HFFc6 (cell line): Measurements from ENCODE around the gene RCVRN. TPM values are rescaled to one million over a fixed set of nuclear protein-coding genes. Genes with fewer than 3 reads are reported as not detected.

Experiments
- DNase-seq: peaks from one replicate; pipeline ENCODE4 v3.0.0-alpha.2; 2018
- H3K27ac Mint-ChIP-seq: 2 replicates; pipeline ENCODE4 v1.8.0; 2020; ENCODE audit warnings: mild to moderate bottlenecking, mixed read lengths
- H3K27me3 Mint-ChIP-seq: 2 replicates; pipeline ENCODE4 v1.8.0; 2021; ENCODE audit warnings: mild to moderate bottlenecking, moderate library complexity, mixed read lengths; ENCODE audit not compliant: insufficient read depth
- H3K36me3 Mint-ChIP-seq: 2 replicates; pipeline ENCODE4 v1.8.0; 2021; ENCODE audit warnings: low read depth, mixed read lengths
- H3K4me1 Mint-ChIP-seq: 2 replicates; pipeline ENCODE4 v1.8.0; 2020; ENCODE audit warnings: low read depth, mixed read lengths
- H3K4me3 Mint-ChIP-seq: 2 replicates; pipeline ENCODE4 v1.8.0; 2020; ENCODE audit warnings: mild to moderate bottlenecking, moderate library complexity, mixed read lengths
- H3K9me3 Mint-ChIP-seq: 2 replicates; pipeline ENCODE4 v1.8.0; 2020; ENCODE audit warnings: mild to moderate bottlenecking, mixed read lengths
- CTCF ChIP-seq: fragments of 200-600 bp; sonication (generic); IDR thresholded peaks from 2 replicates; pipeline ENCODE4 v1.5.0; 2021; ENCODE audit warnings: antibody characterized with exemption, mild to moderate bottlenecking
- total RNA-seq, 6 experiments: library from RNA; stranded (reverse); fragmentation: NEBNext Ultra II Directional; extraction: Animal tissue kit (Norgen Biotek cat#: 25700); gene quantifications; 2 replicates in 1 of 6; 3 replicates in 5 of 6; pipeline ENCODE4 v1.2.3, GENCODE V29; 2021

RCVRN gene
- total RNA-seq, 6 experiments from 2014 or later: not detected

- H3K4me3 Mint-ChIP-seq: no peak overlapping the region
- H3K27ac Mint-ChIP-seq: no peak overlapping the region
- no peak for TF ChIP-seq CTCF
- no peak for DNase-seq
- no peaks in the 10 kb centered on the region for H3K36me3 Mint-ChIP-seq
- H3K4me1 Mint-ChIP-seq: no peaks in the 10 kb centered on the region; the same call in 1 of the 2 replicates
- peaks cover 16% of the 10 kb centered on the region for H3K27me3 Mint-ChIP-seq
- no peaks in the 10 kb centered on the region; the same call in 1 of the 2 replicates for H3K9me3 Mint-ChIP-seq
These were observed 3.0 kb upstream of the RCVRN start for GRCh38 chr17:9907883-9908648.

- DNase-seq: no peak
- Mint-ChIP-seq H3K4me3 (no peak overlapping the region), H3K27ac (no peak overlapping the region), H3K36me3 (no peaks in the 10 kb centered on the region), H3K9me3 (no peaks in the 10 kb centered on the region; the same call in 1 of the 2 replicates), H3K4me1 (peaks cover 5% of the 10 kb centered on the region; the same call in 1 of the 2 replicates), H3K27me3 (peaks cover 12% of the 10 kb centered on the region)
- TF ChIP-seq CTCF: no peak
These were observed 2.1 kb upstream of the RCVRN start for GRCh38 chr17:9907131-9907530.

GRCh38 chr17:9906616-9907015, 1.5 kb upstream of the RCVRN start:
- Mint-ChIP-seq H3K36me3 (no peaks in the 10 kb centered on the region), H3K4me3 (no peak overlapping the region), H3K9me3 (no peaks in the 10 kb centered on the region; the same call in 1 of the 2 replicates), H3K27ac (no peak overlapping the region), H3K27me3 (peaks cover 12% of the 10 kb centered on the region), H3K4me1 (peaks cover 8% of the 10 kb centered on the region; the same call in 1 of the 2 replicates)
- no peak for DNase-seq
- TF ChIP-seq CTCF: no peak

GRCh38 chr17:9905902-9906301, 831 bp upstream of the RCVRN start:
- H3K9me3 Mint-ChIP-seq: no peaks in the 10 kb centered on the region; the same call in 1 of the 2 replicates
- peaks cover 8% of the 10 kb centered on the region for H3K27me3 Mint-ChIP-seq
- H3K4me3 Mint-ChIP-seq: no peak overlapping the region
- H3K4me1 Mint-ChIP-seq: peaks cover 14% of the 10 kb centered on the region; the same call in 1 of the 2 replicates
- peak; percentile 77 for TF ChIP-seq CTCF
- no peaks in the 10 kb centered on the region for H3K36me3 Mint-ChIP-seq
- no peak overlapping the region for H3K27ac Mint-ChIP-seq
- DNase-seq: peak; percentile 22

- no peak overlapping the region for H3K27ac Mint-ChIP-seq
- no peaks in the 10 kb centered on the region; the same call in 1 of the 2 replicates for H3K9me3 Mint-ChIP-seq
- H3K4me1 Mint-ChIP-seq: peaks cover 28% of the 10 kb centered on the region; the same call in 1 of the 2 replicates
- TF ChIP-seq CTCF: no peak
- H3K36me3 Mint-ChIP-seq: no peaks in the 10 kb centered on the region
- H3K4me3 Mint-ChIP-seq: no peak overlapping the region
- DNase-seq: no peak
- peaks cover 8% of the 10 kb centered on the region for H3K27me3 Mint-ChIP-seq
These were observed 594 bp downstream of the RCVRN start for GRCh38 chr17:9904277-9905077.
